Stimulated activated CD8-positive, alpha-beta memory T cell treated with anti-CD3 and anti-CD28 coated beads, Interleukin-15, amount 100 ng/mL, for 24 hours (primary cell): ENCODE measurements around the gene RPL26.

Experiments used
- DNase-seq: peaks from one replicate; pipeline ENCODE4 v3.0.0-alpha.2; 2020; ENCODE audit warnings: low read depth

RPL26 gene

DNA sequence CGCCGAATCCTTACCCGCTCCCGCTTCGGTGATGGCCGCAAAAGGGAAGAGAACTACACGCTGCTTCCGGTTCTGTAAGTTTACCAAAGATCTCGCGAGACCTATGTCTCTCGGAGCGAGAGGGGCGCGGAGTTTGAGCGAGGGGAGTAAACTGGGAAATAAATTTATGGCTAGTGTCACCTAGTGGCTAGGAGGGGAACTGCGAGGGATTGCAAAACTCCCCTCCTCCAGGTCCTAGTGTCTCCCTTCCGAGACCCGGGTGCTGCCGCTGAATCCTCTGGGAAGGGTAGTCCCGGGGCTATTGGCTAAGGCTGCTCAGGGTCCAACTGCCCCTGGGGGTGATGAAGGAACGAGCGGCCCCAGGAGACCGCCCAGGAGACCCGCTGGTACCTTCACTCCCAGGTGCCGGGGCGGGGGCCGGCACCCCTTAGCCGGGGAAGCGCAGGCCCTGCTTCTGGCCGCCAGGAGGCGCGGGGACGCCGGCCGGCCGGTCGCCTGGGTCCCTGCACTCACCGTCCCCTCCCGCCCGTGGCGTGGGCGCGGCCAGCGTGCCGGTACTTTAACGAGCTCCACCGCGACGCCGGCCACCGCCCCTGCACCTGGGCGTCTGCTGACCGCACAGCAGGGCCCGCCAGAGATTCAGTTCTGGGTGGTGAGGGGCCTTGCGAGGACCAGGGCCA, at the start of gene RPL26:
Gene RPL26 (minus strand): TSS at position 51 of the 680 bp plus-strand sequence. CDS start 883 bp downstream, outside the sequence.
- peak; percentile 65 for DNase-seq

DNA sequence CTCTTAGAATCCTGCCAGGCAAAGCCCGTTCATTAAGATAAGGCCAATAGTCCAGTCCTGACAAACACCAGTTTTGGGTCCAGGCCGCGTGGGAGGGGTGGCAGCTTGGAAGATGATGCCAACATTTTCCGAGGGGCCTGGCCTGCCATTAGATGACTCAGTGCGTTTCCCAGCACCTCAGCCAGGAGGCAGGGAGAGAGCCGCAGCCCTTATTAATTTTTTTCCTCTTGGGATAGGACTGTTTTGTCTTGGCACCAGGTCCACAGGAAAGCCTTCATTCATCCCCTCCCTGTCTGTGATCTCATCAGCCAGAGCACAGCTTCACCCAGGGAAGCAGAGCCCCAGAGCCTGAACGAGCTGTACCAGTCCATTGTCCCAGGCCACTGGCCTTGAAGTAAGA, 48.0 kb upstream of the RPL26 start:
- no peak for DNase-seq

DNA sequence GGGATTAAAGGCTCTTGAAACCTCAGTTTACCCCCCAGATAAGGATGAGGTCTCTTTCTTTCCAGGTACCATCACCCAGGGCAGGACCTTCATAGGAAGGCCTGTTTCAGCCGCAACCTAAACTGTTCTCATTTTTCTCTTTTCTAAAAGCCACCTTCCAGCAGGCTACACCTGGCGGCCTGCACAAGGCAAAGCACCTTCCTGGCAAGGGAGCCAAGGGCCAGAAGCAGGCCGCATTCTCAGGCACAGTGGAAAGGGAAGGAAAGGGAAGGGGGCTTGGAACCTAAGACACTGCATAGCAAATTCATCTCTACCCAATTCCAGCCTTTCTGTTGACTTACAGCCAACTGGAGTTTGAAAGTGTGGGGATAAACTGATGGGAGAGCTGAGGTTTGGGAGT, 43.8 kb upstream of the RPL26 start:
- DNase-seq = no peak

DNA sequence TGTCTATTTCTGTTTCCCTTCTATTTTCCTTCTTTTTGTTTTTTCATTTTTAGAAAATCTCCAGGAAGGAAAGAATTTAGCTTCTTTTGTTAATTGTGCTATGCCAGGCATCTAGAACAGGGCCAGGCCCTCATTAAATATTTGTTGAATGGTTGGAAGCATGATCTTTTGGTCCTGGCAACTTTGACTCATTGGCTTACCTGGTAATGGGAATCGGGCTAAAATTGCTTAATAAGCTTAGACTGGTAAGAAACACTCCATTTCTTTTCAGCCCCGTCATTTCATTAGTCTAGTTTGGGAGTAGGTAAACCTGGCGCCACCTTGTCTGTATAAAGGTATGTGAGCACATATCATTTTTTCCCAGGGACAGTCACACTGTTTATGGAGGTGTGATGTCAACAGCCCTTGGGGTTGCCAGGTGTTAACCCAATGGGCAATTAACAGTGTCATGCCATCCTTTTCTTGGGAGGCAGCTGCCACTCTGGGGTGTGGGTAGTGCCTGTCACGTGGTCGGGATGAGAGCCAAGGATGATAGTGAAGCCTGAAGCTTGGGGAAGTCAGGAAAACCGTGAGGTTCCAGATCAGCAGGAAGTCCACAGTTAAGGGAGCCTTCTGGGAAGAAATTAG, 43.2 kb upstream of the RPL26 start:
- DNase-seq = no peak

DNA sequence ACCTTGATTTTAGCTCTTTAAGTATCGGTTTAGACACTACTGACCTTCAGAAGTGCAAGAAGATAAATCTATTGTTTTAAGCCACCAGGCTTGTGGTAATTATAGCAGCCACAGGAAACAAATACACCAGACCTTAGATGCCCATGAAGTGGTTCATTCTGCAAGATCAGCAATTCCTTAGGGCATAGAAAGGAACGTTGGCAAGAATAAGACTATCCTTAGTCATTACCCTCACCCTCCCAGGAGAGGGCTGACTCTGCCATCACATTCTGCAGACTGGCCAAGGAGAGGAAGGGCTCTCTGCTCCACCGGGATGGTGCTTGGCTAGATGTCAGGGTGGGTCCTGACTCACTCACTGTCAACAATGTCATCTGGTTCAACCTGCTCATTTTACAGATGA, 38.6 kb upstream of the RPL26 start:
- no peak for DNase-seq

DNA sequence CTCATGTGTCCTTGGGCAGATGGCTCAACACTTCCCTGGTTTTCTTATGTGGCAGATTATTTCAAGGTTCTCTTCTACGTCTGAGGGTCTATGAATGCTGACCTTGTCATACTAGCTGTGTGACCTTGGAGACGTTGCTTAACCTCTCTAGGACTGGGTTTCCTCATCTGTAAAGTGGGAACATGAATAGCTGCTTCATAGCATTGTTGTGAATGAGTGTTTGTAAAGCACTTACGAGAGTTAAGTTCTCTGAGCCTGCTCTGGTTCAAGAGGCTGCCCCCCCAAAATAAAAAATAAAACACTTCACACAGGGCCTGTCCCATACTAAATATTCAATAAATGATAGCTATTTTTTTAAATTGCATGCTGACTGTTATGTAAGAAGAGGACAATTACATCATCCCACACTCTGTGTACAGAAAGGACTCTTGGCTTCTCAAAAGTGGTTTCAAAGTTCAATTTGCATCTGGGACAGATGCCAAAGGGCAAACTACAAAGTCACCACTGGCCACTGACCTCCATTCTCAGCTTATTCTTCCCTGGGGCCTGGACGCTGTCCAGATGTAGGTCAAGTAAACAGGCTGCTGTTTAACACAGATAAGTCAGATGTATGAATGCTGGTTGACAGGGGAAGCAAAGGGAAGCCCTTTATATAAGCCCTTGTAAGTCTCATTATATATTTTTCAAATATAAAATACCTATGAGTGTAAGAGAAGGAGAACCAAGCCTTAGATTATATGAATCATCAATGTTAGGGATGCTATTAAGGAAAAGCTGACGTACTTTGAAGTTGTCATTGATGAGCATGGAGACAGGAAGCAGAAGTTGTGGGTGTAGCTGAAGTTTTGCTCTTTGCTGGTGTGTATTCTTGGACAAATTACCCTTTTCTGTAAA, 37.3 kb upstream of the RPL26 start:
- no peak for DNase-seq

DNA sequence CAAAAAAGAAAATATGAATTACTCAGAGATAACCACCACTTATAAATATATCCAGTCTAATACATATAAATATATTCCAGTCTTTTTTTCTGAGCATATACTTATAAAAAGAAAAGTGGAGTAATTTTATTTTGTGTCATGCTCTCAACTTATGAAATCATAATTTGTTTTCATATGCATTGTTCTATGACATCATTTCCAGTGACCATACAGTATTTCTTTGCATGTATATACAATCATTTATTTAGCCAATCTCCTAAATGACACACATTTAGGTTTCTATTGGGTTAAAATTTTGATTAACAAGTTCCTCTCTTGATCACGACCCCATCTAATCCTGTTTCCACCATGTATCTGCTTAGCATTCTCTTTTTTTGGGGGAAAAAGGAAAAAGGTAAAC, 36.3 kb upstream of the RPL26 start:
- DNase-seq = no peak

DNA sequence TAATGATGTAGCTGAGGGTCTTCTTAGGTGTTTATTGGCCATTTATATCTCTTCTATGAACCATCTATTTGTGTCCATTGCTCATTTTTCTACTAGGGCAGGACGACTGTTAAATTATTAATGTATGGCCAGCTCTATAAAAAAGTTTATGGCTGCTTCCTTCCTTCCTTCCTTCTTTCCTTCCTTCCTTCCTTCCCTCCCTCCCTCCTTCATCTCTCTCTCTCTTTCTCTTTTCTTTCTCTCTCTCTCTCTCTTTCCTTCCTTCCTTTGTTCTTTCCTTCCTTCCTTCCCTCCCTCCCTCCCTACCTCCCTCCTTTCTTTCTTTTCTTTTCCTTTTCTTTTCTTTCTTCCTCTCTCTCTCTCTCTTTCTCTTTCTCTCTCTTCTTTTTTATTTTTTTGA, 35.5 kb upstream of the RPL26 start:
- DNase-seq = no peak

DNA sequence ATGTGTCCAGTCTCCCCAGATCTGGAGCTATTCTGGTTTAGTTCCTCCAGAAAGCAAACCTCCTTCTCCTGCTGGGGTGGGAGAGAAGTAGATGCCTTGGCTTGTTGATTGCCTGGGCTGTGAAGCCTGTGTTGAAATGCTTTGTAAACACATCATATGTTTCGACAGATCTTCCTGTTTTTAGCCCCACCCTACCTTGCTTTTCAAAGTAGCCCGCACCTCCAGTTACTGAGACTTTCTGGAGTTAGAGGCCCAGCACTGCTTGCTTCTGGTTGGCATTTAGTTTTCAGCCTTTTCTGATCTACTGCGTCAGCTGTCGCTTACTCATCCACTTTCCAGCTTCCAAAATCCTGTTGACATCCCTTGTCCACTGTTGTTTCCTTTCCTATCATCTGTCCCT, 34.8 kb upstream of the RPL26 start:
- DNase-seq = no peak

DNA sequence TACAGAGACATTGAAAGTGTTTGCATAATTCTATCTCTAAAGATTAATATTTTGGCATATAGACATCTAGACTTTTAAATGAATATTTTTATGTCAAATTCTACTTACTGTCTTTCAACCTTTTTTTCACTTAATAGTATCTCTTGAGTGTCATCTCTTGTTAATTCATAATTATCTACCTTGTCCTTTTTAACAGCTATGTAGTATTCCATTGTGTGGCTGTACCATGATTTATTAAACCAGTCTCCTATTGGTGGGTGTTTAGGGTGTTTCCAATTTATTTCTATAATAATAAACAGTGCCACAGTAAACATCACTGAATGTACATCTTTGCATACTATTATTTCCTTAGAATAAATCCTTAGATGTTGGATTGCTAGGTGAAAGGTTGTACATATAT, 30.9 kb upstream of the RPL26 start:
- DNase-seq = no peak

DNA sequence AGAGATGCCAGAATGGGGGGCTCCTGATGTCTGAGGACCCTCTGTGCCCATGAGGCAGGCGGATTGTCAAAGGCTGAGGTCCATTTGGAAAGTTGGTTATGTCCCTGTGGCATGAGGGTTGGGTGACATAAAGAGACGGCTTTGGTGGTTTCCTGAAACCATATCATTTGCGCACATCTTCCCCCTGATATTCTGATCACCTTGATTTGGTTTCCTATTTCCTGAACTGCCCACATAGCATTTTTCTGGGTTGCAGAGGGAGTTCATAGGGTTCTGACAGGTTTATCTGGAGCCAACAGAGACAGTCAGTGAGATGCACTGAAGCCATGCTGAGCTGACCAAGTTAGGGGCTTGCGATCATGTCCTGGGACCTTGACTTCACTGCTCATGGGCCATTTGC, 30.3 kb upstream of the RPL26 start:
- no peak for DNase-seq

DNA sequence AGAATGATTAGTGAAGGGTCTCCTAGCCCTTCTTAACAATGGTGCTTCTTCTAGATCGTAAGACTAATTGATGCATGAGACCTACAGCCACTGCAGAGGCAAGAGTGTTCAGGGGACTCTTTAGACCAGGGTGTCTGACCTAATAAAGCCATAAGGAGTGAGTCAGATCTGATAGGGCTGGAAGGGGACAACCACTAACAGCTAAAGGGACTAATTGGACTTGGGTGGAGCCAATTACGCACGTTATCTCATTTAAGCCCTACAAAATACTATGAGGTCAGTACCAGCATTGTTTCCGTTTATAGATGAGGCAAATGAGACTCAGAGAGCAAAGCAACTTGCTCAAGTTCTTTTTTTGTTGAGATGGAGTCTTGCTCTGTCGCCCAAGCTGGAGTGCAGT, 29.1 kb upstream of the RPL26 start:
- no peak for DNase-seq

DNA sequence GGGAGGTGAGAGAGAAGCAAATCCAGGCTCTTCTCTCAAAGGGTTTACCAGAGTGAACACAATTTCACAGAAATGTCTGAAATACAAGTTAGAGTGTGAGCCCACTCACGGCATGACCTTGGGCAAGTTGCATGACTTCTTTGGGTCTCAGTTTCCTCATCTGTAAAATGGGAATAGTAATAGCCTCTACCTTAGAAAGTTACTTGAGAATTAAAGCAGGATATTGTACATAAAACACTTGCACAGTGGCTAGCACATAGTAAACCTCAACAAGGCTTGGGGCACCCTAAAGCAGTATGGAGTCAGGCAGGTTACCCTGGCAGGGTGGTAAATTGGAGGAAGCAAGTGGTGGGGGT, 27.9 kb upstream of the RPL26 start:
- DNase-seq = no peak

DNA sequence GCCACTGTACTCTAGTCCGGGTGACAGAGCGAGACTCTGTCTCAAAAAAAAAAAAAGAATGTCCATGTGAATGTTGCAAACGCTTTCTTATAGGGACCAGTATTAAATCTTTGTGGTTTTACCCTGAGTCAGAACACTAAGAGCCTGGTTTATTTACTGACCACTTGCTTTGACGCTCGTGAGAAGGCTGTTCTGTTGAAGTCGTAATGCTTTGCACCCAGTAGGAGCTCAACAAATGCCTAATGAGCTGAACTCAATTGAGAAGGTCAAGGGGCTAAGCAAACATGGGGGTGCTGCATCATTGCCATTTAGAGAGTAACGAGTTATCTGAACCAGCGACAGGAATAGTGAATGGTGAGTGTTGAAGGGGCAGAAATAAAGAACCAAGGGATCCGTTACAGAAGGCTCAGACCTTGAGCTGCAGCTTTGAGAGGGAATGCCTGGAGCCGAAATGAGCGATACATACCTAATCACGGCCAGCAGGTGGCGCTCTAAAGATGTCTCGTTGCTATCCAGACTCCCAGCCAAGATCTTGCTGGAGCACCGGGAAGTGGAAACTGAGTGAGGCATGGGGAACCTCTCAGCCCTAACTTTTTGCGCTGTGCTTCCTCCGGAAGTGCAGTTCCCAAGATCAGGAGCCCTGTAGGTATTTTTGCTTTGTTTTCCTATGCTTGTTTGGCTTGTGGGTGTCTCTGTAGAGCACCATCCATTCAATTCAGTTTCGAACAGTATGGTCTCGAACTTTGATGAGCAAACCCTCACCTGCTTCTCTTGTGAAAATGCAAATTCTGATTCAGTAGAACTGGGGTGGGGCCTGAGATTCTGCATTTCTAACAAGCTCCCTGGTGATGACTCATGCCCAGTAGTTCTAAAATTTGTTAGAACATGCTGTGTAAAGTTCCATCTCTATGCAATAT, 27.2 kb upstream of the RPL26 start:
- peak; percentile 63 for DNase-seq

DNA sequence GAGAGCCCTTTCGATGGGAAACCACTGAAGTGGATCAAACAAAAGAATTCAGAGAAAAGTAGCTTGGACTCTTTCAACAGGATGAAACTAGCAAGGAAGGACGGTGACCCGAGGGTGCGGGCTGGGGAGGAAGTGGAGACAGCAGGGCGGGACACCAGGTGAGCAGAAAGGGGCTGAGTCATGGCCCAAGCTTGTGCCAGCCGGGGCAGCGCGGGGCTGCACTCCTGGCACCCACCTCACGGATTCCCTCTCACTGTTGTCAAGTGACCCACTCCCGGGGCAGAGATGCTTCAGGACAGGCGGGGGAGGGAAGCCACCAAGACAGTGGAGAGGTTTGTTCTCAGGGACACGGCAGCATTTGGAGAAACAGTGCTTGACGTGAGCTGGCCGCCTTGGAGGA, 25.4 kb upstream of the RPL26 start:
- DNase-seq = no peak

DNA sequence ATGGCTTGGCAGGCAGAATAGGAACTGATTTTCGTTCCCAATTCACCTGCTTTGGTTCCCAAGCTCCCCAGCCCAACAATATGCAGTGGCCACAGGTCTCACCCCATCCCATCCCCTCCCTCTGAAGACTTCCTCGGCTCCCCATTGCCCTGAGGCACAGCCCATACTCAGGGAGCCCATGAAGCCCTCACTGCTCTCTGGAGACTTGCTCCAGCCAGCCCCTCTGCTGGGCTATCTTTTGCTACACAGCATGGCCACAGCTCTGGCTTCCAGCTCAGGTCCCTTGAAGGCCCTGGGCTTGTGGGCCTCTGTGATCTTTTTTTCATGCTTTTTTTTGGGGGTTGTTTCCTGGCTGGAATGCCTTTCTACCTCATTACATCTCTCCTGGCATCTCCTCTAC, 23.2 kb upstream of the RPL26 start:
- no peak for DNase-seq

DNA sequence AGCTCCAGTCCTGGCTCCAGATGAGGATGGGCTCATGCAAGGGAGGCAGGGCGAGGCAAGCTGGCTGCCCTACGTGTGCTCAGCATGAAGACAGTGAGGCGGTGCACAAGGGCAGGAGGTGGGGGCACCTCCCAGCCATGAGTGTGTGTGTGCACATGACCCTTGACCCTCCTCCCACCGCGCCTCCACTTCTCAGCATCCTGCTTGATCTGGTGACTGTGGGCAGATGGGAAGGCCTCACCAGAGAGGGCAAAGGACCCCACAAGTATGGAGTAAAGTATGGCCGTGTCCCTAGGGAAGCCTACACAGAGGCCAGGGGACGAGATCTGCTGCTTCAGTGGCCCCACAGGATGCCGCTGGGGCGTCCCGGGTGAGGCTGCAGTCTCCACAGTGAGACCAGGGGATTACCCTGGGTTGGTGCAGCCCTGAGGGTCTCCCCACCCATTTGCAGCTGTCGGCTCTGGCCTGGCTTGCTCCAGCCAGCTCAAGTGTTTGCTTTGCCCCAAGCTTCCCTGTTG, 22.6 kb upstream of the RPL26 start:
- DNase-seq = no peak

DNA sequence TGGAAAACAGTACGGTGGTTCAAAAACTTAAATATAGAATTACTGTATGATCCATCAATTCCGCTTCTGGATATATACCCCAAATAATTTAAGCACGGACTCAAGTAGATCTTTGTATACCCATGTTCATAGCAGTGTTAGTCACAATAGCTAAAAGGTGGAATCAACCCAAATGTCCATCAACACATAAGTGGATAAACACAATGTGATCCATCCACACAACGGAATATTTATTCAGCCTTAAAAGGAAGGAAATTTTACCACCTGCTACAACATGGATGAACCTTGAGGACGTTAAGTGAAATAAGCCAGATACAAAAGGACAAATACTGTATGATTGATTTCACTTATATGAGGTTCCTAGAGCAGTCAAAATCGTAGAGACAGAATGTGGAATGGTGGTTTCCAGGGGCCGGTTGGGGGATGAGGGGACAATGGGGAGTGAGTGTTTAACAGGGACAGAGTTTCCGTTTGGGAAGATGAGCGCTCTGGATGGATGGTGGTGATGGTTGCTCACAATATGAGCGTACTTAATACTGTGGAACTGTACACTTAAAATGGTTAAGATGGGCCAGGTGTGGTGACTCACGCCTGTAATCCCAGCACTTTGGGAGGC, 20.0 kb upstream of the RPL26 start:
- DNase-seq = no peak

DNA sequence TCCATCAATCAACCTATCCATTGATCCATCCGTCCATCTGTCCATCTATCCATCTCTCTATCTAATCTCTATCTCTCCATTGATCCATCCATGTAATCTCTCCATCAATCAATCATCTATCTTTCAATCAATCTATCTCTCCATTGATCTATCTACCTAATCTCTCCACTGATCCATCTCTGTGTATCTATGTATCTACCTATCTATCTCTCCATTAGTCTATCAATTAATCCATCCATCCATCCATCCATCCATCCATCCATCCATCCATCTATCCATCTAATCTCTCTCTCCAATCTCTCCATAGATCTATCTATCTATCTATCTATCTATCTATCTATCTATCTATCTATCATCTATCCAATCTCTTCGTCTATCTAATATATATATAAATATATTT, 18.1 kb upstream of the RPL26 start:
- DNase-seq = no peak

DNA sequence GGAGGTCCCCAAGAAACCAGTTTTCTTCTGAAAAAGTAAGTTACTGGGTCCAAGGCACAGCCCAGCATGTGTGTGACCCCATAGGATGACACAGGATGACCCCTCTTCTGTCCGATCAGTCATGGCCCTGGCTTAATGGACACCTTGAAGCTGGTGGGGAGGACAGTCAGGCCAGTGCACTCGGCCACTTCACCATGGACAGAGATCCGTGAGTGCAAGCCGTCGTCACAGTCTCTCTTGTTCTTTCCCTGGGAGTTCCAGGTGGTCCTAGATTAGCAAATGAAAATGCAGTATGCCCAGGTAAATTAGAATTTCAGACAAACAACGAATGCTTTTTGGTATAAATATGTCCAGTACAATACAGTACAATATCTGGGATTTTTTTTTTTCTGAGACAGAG, 16.0 kb upstream of the RPL26 start:
- no peak for DNase-seq

DNA sequence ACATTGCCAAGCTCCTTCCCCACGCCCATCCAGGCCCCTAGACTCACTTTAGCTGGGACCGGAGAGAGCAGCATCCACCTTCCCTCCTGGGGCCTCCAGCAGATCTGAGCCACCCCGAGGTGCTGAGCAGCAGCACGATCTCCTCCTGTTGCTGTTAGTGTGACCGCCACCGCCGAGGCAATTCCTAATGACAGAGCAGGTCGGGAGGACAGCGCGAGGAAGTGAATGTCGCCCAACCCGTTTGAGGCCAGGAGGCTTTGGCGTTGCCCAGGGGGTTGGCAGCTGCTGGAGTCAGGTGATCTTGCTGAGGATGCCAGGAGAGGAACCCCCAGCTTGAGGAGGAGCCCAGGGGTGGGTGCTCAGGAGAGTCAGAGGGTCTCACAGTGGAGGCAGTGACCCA, 14.6 kb upstream of the RPL26 start, which contains the start of gene RNF222:
Gene RNF222 (minus strand): TSS at position 192 of the 400 bp plus-strand sequence. CDS start 4,366 bp downstream, outside the sequence.
- no peak for DNase-seq
